GM19372 (cell line): ENCODE results near the gene HBS1L.
"Not testable (repeated sequence)": the region's sequence is repeated elsewhere in the genome, so short reads cannot be mapped to it uniquely, and the experiment has no call there.

Source experiments
- ATAC-seq: cut with Tn5 transposase; IDR thresholded peaks from one replicate; pipeline ENCODE4 v1.9.1; 2021; ENCODE audit warnings: mild to moderate bottlenecking, low read depth, moderate library complexity; ENCODE audit not compliant: unreplicated experiment

The HBS1L gene

GRCh38 chr6:135081966-135082365 lies 27.3 kb upstream of the HBS1L start:
- no peak for ATAC-seq

GRCh38 chr6:135075018-135075417 lies 20.4 kb upstream of the HBS1L start:
- ATAC-seq, result no peak

- ATAC-seq, result no peak
Measured at GRCh38 chr6:135073756-135074393, 19.3 kb upstream of the HBS1L start.

GRCh38 chr6:135073217-135073616 lies 18.6 kb upstream of the HBS1L start:
- no peak for ATAC-seq

GRCh38 chr6:135072753-135073152 lies 18.1 kb upstream of the HBS1L start:
- ATAC-seq, result no peak

- ATAC-seq, result no peak
Measured at GRCh38 chr6:135071541-135071940, 16.9 kb upstream of the HBS1L start.

GRCh38 chr6:135067911-135068310 lies 13.3 kb upstream of the HBS1L start:
- ATAC-seq, result no peak

- ATAC-seq, result no peak
Measured at GRCh38 chr6:135066806-135067205, 12.2 kb upstream of the HBS1L start.

GRCh38 chr6:135066397-135066796 lies 11.8 kb upstream of the HBS1L start:
- no peak for ATAC-seq

GRCh38 chr6:135064586-135064985 lies 10.0 kb upstream of the HBS1L start:
- ATAC-seq, result no peak

- ATAC-seq, result no peak
Measured at GRCh38 chr6:135063926-135064325, 9.3 kb upstream of the HBS1L start.

GRCh38 chr6:135062735-135063134 lies 8.1 kb upstream of the HBS1L start:
- ATAC-seq, result no peak

GRCh38 chr6:135060076-135060475 lies 5.5 kb upstream of the HBS1L start:
- no peak for ATAC-seq

GRCh38 chr6:135058299-135058698 lies 3.7 kb upstream of the HBS1L start:
- ATAC-seq, result not testable (repeated sequence)

- no peak for ATAC-seq
Measured at GRCh38 chr6:135056632-135057031, 2.0 kb upstream of the HBS1L start.

- no peak for ATAC-seq
Measured at GRCh38 chr6:135054226-135054568, 425 bp downstream of the HBS1L start.

- ATAC-seq, result no peak
Measured at GRCh38 chr6:135053406-135053805, 1.2 kb downstream of the HBS1L start.

- no peak for ATAC-seq
Measured at GRCh38 chr6:135052939-135053338, 1.7 kb downstream of the HBS1L start.

GRCh38 chr6:135048915-135049314 lies 5.7 kb downstream of the HBS1L start:
- ATAC-seq, result no peak

- ATAC-seq, result no peak
Measured at GRCh38 chr6:135047336-135047735, 7.3 kb downstream of the HBS1L start.

- ATAC-seq, result no peak
Measured at GRCh38 chr6:135046912-135047311, 7.7 kb downstream of the HBS1L start.

- no peak for ATAC-seq
Measured at GRCh38 chr6:135044639-135045038, 10.0 kb downstream of the HBS1L start.

- no peak for ATAC-seq
Measured at GRCh38 chr6:135043846-135044245, 10.8 kb downstream of the HBS1L start.
